GM18499 (cell line): Measurements from ENCODE around the gene OPRD1.
"Not testable (repeated sequence)": the region's sequence is repeated elsewhere in the genome, so short reads cannot be mapped to it uniquely, and the experiment has no call there.

Source experiments
- ATAC-seq: cut with Tn5 transposase; IDR thresholded peaks from one replicate; pipeline ENCODE4 v1.9.1; 2021; ENCODE audit warnings: moderate number of reproducible peaks; ENCODE audit not compliant: insufficient read depth, unreplicated experiment

The OPRD1 gene

GRCh38 chr1:28811766-28812668, at the start of gene OPRD1:
Gene OPRD1, plus strand, starts transcription at chr1:28812170. Its CDS starts 214 bp downstream, at chr1:28812384.
- ATAC-seq, result no peak

DNA sequence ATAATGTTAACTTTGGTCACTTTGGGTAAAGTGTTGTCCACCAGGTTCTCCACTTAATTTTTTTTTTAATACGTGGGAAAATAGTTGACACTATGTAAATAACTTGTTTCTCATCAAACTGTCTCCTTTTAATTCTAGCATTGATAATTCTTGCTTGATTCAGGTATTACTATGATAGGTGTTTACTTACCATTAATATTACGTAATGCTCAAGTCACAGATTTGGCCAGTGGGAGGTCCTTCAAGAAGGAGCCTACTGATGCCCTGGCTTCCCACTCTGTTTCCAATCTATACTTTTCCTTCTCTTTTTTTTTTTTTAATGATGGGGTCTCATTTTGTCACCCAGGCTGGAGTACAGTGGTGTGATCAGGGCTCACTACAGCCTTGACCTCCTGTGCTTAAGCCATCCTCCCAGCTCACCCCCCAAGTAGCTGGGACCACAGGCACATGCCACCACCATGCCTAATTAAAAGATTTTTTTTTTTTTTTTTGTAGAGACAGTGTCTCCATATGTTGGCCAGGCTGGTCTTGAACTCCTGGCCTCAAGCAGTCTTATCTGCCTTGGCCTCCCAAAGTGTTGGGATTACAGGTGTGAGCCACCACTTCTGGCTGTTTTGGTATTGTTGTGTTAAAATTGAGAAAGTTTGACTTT, 45.3 kb upstream of the OPRD1 start:
- no peak for ATAC-seq

GRCh38 chr1:28770601-28771165, 41.3 kb upstream of the OPRD1 start:
- no peak for ATAC-seq

DNA sequence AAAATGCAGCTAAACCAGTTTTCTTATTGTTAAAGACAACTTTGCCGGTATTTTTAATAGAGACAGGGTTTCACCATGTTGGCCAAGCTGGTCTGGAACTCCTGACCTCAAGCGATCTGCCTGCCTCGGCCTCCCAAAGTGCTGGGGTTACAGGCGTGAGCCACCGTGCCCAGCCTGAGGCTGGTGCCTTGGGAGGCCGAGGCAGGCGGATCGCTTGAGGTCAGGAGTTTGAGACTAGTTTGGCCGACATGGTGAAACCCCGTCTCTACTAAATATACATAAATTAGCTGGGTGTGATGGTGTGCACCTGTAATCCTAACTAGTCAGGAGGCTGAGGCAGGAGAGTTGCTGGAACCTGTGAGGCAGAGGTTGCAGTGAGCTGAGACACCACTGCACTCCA, 40.0 kb upstream of the OPRD1 start:
- not testable (repeated sequence) for ATAC-seq

GRCh38 chr1:28773105-28773504, 38.9 kb upstream of the OPRD1 start:
- no peak for ATAC-seq

DNA sequence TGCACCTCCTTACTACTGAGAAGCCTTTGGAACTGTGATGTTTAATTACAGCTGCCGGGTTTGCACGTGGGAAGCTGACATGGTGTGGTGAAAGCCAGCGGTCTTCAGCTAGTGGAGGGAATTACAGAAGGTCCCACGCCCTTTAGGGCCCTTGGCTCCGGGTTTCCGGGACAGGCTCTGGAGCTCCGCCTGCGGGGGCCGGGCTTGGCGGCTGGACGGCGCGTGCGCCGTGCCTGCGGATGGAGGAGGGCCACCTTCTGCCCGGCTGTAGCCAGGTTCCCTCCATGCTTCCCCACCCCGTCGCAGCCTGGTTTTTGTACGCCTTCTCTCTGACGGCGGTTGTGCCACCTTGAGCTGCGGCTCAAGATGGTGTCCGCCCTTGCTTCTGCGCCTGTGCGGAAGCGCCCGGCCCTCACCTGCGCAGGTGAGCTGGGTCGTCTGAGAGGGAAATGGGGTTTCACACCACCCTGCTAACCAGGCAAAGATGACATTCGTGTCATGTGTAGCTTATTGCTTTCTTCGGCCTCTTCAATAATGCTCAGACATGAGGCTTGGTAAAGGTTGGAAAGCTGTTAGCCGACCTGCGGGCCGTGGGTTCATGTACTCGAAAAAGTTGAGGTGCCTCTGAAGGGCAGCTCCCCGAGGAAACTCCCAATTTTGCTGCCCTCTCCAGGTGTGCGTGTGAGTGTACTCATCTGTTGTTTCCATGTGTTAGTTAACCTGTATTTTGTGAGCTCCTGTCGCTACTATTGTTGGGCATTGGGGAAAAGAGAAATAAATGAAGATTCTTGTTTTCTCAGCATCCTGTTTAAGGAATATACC, 36.6 kb upstream of the OPRD1 start:
- no peak for ATAC-seq

DNA sequence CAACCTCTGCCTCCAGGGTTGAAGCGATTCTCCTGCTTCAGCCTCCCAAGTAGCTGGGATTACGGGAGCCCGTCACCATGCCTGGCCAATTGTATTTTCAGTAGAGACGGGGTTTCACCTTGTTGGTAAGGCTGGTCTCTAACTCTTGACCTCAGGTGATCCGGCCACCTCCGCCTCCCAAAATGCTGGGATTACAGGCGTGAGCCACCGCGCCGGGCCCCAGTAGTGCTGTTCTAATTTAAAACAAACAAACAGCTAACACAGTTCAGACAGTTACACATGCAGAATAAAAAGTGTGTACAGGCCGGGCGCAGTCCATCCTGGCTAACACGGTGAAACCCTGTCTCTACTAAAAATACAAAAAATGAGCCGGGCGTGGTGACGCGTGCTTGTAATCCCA, 35.6 kb upstream of the OPRD1 start:
- ATAC-seq, result no peak

DNA sequence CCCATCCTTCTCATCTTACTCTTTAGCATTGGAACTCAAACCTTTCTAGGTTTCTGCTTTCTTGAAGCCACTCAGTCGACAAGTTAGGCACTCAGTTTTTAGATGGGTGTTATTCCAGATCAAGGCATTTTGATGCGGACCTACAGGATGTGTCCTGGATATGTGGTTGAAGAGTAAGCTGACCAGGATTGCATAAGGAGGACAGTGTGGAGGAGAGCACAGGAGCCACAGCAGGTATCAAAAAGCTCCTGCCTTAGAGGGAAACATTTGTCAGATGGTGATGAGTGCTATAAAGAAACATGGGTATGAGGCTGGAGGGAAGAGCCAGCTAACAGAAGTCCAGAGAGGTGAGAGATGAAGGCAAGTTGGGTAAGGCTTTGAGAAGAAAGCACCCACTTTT, 33.9 kb upstream of the OPRD1 start:
- no peak for ATAC-seq

DNA sequence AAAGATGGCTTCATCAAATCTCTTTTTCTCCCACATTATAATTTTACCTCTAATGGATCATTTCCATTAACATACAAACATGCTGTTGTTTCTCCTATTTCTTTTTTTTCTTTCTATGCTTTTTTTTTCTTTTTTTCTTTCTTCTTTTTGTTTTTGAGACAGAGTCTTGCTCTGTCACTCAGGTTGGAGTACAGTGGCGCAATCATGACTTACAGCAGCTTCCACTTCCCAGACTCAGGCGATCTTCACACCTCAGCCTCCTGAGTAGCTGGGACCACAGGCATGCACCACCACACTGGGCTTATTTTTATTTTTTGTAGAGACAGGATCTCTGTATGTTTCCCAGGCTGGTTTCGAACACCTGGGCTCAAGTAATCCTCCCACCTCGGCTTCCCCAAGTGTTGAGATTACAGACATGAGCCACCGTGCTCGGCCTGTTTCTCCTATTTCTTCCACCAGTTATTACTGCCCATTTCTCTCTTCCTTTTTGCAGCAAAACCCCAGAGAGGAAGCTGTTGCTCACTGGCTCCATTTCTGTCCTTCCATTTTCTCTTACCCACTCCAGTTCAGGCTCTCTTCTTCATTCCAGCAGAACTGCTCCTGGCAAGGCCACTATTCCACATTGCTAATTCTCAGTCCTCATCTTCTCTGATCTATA, 32.1 kb upstream of the OPRD1 start:
- ATAC-seq, result no peak

GRCh38 chr1:28781305-28781704, 30.7 kb upstream of the OPRD1 start:
- no peak for ATAC-seq

DNA sequence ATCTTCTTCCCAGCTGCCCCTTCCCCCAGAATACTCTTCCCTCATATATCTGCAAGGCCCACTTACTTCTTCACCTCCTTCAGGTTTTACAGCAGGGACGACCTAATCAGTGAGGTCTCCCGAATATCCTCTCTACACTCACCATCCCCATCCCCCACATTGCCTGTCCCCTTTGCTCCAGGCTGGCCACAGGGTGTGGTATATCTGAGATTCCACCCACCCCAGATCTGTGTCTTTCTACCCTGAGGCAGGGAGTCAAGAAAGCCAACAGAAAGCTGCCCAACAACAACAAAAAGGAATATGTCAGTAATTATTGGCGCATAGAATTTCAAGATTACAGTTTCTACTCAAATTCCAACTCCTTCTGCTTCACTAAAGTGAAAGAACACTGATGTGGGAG, 30.0 kb upstream of the OPRD1 start:
- ATAC-seq, result no peak

DNA sequence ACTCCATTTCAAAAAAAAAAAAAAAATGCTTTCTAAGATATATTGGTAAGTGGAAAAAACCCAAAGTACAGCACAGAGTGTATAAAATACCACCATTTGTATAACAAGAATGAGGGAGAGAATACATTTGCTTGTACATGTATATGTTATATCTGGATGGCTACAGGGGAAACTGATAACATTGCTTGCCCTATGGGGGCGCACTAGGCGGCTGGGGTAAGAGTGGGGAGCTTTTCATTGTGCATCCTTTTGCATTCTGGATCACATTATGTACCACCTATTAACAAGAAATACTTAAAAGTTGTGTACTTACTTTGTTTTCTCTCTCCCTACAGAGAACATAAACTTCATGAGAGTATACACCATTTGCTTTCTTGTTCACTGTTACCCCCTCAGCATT, 28.6 kb upstream of the OPRD1 start:
- ATAC-seq, result no peak

DNA sequence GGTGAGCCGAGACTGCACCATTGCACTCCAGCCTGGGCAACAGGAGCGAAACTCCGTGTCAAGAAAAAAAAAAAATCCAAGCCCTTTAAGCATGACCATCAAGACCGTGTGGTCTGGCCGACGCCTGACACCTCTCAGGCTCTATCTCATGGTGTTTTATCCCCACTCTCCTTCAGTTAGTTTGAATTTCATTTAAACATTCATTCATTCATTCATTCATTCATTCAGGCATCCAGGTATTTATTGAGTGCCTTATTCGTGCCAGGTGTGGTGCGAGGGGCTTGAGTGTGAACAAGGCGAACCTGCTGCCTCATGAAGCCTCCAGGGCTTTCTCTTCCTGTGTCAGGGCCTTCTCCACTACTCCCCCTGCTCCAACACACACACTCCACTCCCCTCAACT, 22.6 kb upstream of the OPRD1 start:
- ATAC-seq, result no peak

DNA sequence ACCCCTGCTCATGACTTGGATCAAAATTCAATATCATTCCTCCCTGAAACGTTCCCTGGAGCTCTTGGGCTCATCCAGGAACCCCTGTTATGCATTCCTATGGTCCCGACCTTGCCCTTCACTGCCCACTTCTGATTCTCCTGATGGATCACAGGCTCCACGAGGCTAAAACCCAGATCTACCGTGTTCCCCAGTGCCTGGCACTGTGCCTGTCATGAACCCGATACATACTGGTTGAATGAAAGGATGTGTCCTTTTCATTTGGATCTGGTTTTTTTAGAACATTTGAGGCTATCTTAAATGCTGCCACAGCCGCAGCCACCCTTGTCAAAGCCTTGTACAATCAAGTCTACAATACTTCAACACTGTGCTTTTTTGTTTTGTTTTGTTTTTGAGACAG, 22.2 kb upstream of the OPRD1 start:
- ATAC-seq, result no peak

- ATAC-seq, result no peak
Observed at GRCh38 chr1:28790377-28791035, 21.5 kb upstream of the OPRD1 start.

GRCh38 chr1:28791929-28792328, 20.0 kb upstream of the OPRD1 start:
- not testable (repeated sequence) for ATAC-seq

DNA sequence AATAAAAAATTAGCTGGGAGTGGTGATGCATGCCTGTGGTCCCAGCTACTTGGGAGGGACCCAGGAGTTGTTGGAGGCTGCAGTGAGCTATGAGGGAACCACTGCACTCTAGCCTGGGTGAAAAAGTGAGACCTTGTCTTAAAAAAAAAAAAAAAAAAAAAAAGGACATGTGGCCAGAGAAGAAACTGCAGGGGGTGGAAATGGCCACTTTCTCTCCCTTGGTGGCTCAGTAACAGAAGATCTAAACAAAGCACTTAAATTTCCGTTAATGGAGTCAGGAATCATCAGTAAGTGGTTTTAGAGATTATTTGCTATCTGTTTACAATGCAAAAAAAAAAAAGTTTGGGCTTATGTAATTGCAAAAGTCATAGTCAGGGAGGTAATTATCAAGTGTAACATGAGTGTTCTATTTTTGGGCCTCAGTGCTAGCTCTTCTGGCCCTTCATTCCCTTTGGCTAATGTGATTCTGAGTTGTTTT, 19.3 kb upstream of the OPRD1 start:
- ATAC-seq, result no peak

DNA sequence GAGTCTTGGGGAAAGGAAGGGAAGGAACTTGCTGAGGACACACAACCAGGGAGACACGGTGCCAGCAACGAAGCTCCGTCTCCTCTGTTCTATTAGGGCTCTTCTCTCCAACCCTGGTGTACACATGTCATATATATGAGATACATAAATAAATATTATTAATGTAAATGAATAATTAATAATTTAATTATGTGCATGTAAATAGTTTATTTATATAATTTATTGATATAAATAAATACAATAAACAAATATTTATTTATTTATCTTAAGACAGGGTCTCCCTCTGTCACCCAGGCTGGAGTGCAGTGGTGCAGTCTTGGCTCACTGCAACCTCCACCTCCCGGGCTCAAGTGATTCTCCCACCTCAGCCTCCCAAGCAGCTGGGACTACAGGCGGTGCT, 17.4 kb upstream of the OPRD1 start:
- not testable (repeated sequence) for ATAC-seq
